Kidney glomerular epithelial cell (primary cell): ENCODE measurements around the gene DERA.
A peak's percentile ranks its signal among the peaks of the same experiment; 100 is the strongest.
"Not testable (repeated sequence)": the region's sequence is repeated elsewhere in the genome, so short reads cannot be mapped to it uniquely, and the experiment has no call there.

Experiments used
- DNase-seq: peaks from one replicate; lab custom pipeline; 2025; lab: John Stamatoyannopoulos, UW

Gene DERA

GRCh38 chr12:16008421-16008824 lies 97.3 kb downstream of the DERA start:
- DNase-seq = no peak

- DNase-seq = no peak
These were observed 101.0 kb downstream of the DERA start for GRCh38 chr12:16012117-16012516.

- DNase-seq = not testable (repeated sequence)
These were observed 102.6 kb downstream of the DERA start for GRCh38 chr12:16013722-16014121.

GRCh38 chr12:16014394-16014793 lies 103.3 kb downstream of the DERA start:
- DNase-seq = not testable (repeated sequence)

GRCh38 chr12:16016748-16017147 lies 105.6 kb downstream of the DERA start:
- DNase-seq = no peak

- DNase-seq = no peak
These were observed 107.2 kb downstream of the DERA start for GRCh38 chr12:16018306-16018705.

- DNase-seq = no peak
These were observed 108.0 kb downstream of the DERA start for GRCh38 chr12:16019136-16019535.

GRCh38 chr12:16020031-16020430 lies 108.9 kb downstream of the DERA start:
- no peak for DNase-seq

GRCh38 chr12:16021026-16021425 lies 109.9 kb downstream of the DERA start:
- DNase-seq = no peak

GRCh38 chr12:16021676-16022075 lies 110.5 kb downstream of the DERA start:
- DNase-seq = no peak

GRCh38 chr12:16027002-16027401 lies 115.9 kb downstream of the DERA start:
- no peak for DNase-seq

- DNase-seq = peak; percentile 62
These were observed 119.6 kb downstream of the DERA start for GRCh38 chr12:16030744-16031143.

GRCh38 chr12:16034136-16034817 lies 123.1 kb downstream of the DERA start:
- no peak for DNase-seq

GRCh38 chr12:16036073-16036472 lies 124.9 kb downstream of the DERA start:
- no peak for DNase-seq

GRCh38 chr12:16037533-16037932 lies 126.4 kb downstream of the DERA start:
- DNase-seq = no peak

- DNase-seq = no peak
These were observed 132.3 kb downstream of the DERA start for GRCh38 chr12:16043480-16043879.

GRCh38 chr12:16046266-16046665 lies 135.1 kb downstream of the DERA start:
- no peak for DNase-seq

GRCh38 chr12:16048511-16048910 lies 137.4 kb downstream of the DERA start:
- DNase-seq = no peak

GRCh38 chr12:16056910-16057309 lies 145.8 kb downstream of the DERA start:
- no peak for DNase-seq

GRCh38 chr12:16057351-16057751 lies 146.2 kb downstream of the DERA start:
- DNase-seq = not testable (repeated sequence)

- peak; percentile 7 for DNase-seq
These were observed 151.5 kb downstream of the DERA start for GRCh38 chr12:16062611-16063010.

GRCh38 chr12:16063726-16064125 lies 152.6 kb downstream of the DERA start:
- no peak for DNase-seq

- DNase-seq = no peak
These were observed 159.0 kb downstream of the DERA start for GRCh38 chr12:16070113-16070512.

- DNase-seq = no peak
These were observed 161.5 kb downstream of the DERA start for GRCh38 chr12:16072678-16073077.
